ENCODE data around the gene VCAN.

GRCh38 chr5:83498585-83498984 lies 27.0 kb downstream of the VCAN start:
- TF ChIP-seq CTCF (IDR thresholded peaks at IDR 0.05), result no peak
- no peak for TF ChIP-seq POLR2A (IDR thresholded peaks at IDR 0.05)

All from heart left ventricle (tissue), 13 donors.